HG03520 (cell line): Measurements from ENCODE around the gene CCDC171.

Source experiments
- ATAC-seq: cut with Tn5 transposase; IDR thresholded peaks from one replicate; pipeline ENCODE4 v1.9.1; 2021; ENCODE audit warnings: mild to moderate bottlenecking, moderate library complexity; ENCODE audit not compliant: unreplicated experiment

CCDC171 gene

GRCh38 chr9:15975101-15975778 lies 422.4 kb downstream of the CCDC171 start:
- ATAC-seq = no peak

- no peak for ATAC-seq
These were observed 424.6 kb downstream of the CCDC171 start for GRCh38 chr9:15977438-15977837.

- no peak for ATAC-seq
These were observed 429.3 kb downstream of the CCDC171 start for GRCh38 chr9:15982182-15982581.

- no peak for ATAC-seq
These were observed 446.8 kb downstream of the CCDC171 start for GRCh38 chr9:15999422-16000339.

GRCh38 chr9:16000811-16001210 lies 448.0 kb downstream of the CCDC171 start:
- no peak for ATAC-seq

- no peak for ATAC-seq
These were observed 449.0 kb downstream of the CCDC171 start for GRCh38 chr9:16001856-16002255.

GRCh38 chr9:16002816-16003215 lies 450.0 kb downstream of the CCDC171 start:
- no peak for ATAC-seq

GRCh38 chr9:16003785-16004184 lies 450.9 kb downstream of the CCDC171 start:
- ATAC-seq = no peak

- ATAC-seq = no peak
These were observed 451.8 kb downstream of the CCDC171 start for GRCh38 chr9:16004613-16005012.

GRCh38 chr9:16010221-16010620 lies 457.4 kb downstream of the CCDC171 start:
- ATAC-seq = no peak

GRCh38 chr9:16012621-16013020 lies 459.8 kb downstream of the CCDC171 start:
- ATAC-seq = no peak

GRCh38 chr9:16013366-16013765 lies 460.5 kb downstream of the CCDC171 start:
- ATAC-seq = no peak

- ATAC-seq = no peak
These were observed 461.0 kb downstream of the CCDC171 start for GRCh38 chr9:16013826-16014225.

- ATAC-seq = no peak
These were observed 469.4 kb downstream of the CCDC171 start for GRCh38 chr9:16022228-16022627.

- ATAC-seq = no peak
These were observed 470.6 kb downstream of the CCDC171 start for GRCh38 chr9:16023446-16023845.
